Thyroid gland (tissue), 4 donors: ENCODE results near the gene SYNC. TPM values are rescaled to one million over a fixed set of nuclear protein-coding genes. Genes with fewer than 3 reads are reported as not detected.
A peak's percentile ranks its signal among the peaks of the same experiment; 100 is the strongest.

ENCODE experiments used
- DNase-seq, 2 donors: peaks; one replicate each; pipeline ENCODE4 v3.0.0-alpha.2; 2019
- H3K27ac ChIP-seq, 3 donors: fragments of 200-600 bp; sonication (generic); 1 replicate in 2 of 3; 2 replicates in 1 of 3; pipeline ENCODE4 v1.5.1; 2016 to 2019; ENCODE audit warnings: mild to moderate bottlenecking in 1 of 3, moderate library complexity in 1 of 3
- H3K27me3 ChIP-seq: fragments of 200-600 bp; sonication (generic); one replicate; pipeline ENCODE4 v1.5.1; 2019
- H3K36me3 ChIP-seq, 2 donors: fragments of 200-600 bp; sonication (generic); one replicate each; pipeline ENCODE4 v1.5.1; 2016 to 2019
- H3K4me1 ChIP-seq, 2 donors: fragments of 200-600 bp; sonication (generic); one replicate each; pipeline ENCODE4 v1.5.1; 2017 to 2019
- H3K4me3 ChIP-seq, 3 donors: fragments of 200-600 bp; sonication (generic); replicated peaks in 1 of 3; 1 replicate in 2 of 3; 2 replicates in 1 of 3; pipeline ENCODE4 v1.5.1; 2016; ENCODE audit warnings: mild to moderate bottlenecking in 1 of 3
- H3K9me3 ChIP-seq: fragments of 200-600 bp; sonication (generic); one replicate; pipeline ENCODE4 v1.5.1; 2017
- CTCF ChIP-seq, 6 experiments: fragments of 200-600 bp in 3 of 6; fragments of 450-650 bp in 3 of 6; sonication (generic) in 3 of 6; IDR thresholded peaks; one replicate each; pipeline ENCODE4 v1.5.1; 2016 to 2019; ENCODE audit warnings: antibody characterized with exemption in 6 of 6, mild to moderate bottlenecking in 2 of 6, inconsistent platforms in 1 of 6, moderate library complexity in 1 of 6
- POLR2A ChIP-seq, 2 donors: fragments of 450-650 bp; IDR thresholded peaks; one replicate each; pipeline ENCODE4 v1.6.1; 2017; ENCODE audit warnings: antibody characterized with exemption in 2 of 2, mild to moderate bottlenecking in 2 of 2, moderate library complexity in 1 of 2
- WGBS, 2 donors: methylation state at CpG; one replicate each; pipeline ENCODE4 v1.1.5; 2017; 5-methylcytosine and 5-hydroxymethylcytosine counted together
- intact Hi-C: fragments of 100-400 bp; cut with DNase I; formaldehyde crosslinking; loops from one replicate; pipeline ENCODE4 v1.15.1; 2023
- total RNA-seq, 4 donors: library from RNA; depleted of rRNA; stranded (reverse); fragments of >200 nt; gene quantifications; one replicate each; pipeline ENCODE4 v1.2.3, GENCODE V29; 2016

SYNC gene
- total RNA-seq, 4 donors from 2014 or later = 7.3 to 13.7 (median 7.7) TPM

- Histone ChIP-seq H3K27ac (no peak overlapping the region), H3K27me3 (no peaks in the 10 kb centered on the region), H3K4me3 (no peak overlapping the region), H3K9me3 (no peaks in the 10 kb centered on the region), H3K36me3 (no peaks in the 10 kb centered on the region), H3K4me1 (peaks cover 0 to 7% of the 10 kb centered on the region in 2 donors)
- intact Hi-C loops = no loop called here
- no peak for DNase-seq
- TF ChIP-seq CTCF (IDR thresholded peaks at IDR 0.05) (no peak), POLR2A (IDR thresholded peaks at IDR 0.05) (no peak)
- 49 to 92% methylated on average over 4 to 5 of the region's 5 CpGs for WGBS, 2 donors
Measured at GRCh38 chr1:32709476-32709875, 6.9 kb upstream of the SYNC start.

- Histone ChIP-seq H3K4me1 (peaks cover 0 to 7% of the 10 kb centered on the region in 2 donors), H3K4me3 (no peak overlapping the region), H3K36me3 (no peaks in the 10 kb centered on the region), H3K27ac (no peak overlapping the region), H3K9me3 (no peaks in the 10 kb centered on the region), H3K27me3 (no peaks in the 10 kb centered on the region)
- intact Hi-C loops = no loop called here
- TF ChIP-seq POLR2A (IDR thresholded peaks at IDR 0.05) (no peak), CTCF (IDR thresholded peaks at IDR 0.05) (no peak)
- peak in 1 of 2 donors; percentile 16 for DNase-seq
- 26 to 61% methylated on average over 2 of the region's 2 CpGs for WGBS, 2 donors
Measured at GRCh38 chr1:32709075-32709474, 6.5 kb upstream of the SYNC start.

- TF ChIP-seq CTCF (IDR thresholded peaks at IDR 0.05) (no peak), POLR2A (IDR thresholded peaks at IDR 0.05) (no peak)
- Histone ChIP-seq H3K36me3 (no peaks in the 10 kb centered on the region), H3K27me3 (no peaks in the 10 kb centered on the region), H3K27ac (no peak overlapping the region), H3K9me3 (no peaks in the 10 kb centered on the region), H3K4me3 (no peak overlapping the region), H3K4me1 (peaks cover 13 to 14% of the 10 kb centered on the region in 2 donors)
- intact Hi-C loops = no loop called here
- no peak for DNase-seq
- WGBS, 2 donors = 69 to 76% methylated on average over 1 of the region's 1 CpG
Measured at GRCh38 chr1:32706491-32706890, 3.9 kb upstream of the SYNC start.

- H3K4me1 ChIP-seq = peaks cover 14 to 16% of the 10 kb centered on the region in 2 donors
- TF ChIP-seq POLR2A (IDR thresholded peaks at IDR 0.05) = no peak
- TF ChIP-seq CTCF (IDR thresholded peaks at IDR 0.05) = no peak
- no peaks in the 10 kb centered on the region for H3K9me3 ChIP-seq
- DNase-seq = no peak
- H3K27me3 ChIP-seq = no peaks in the 10 kb centered on the region
- no peak overlapping the region for H3K4me3 ChIP-seq
- WGBS, 2 donors = 96 to 99% methylated on average over 7 of the region's 7 CpGs
- intact Hi-C loops = no loop called here
- no peak overlapping the region for H3K27ac ChIP-seq
- H3K36me3 ChIP-seq = no peaks in the 10 kb centered on the region
Measured at GRCh38 chr1:32705516-32705915, 2.9 kb upstream of the SYNC start.

- 62 to 66% methylated on average over 17 to 18 of the region's 18 CpGs for WGBS, 2 donors
- intact Hi-C loops = no loop called here
- Histone ChIP-seq H3K4me1 (peaks cover 14 to 16% of the 10 kb centered on the region in 2 donors), H3K36me3 (no peaks in the 10 kb centered on the region), H3K27ac (peak overlapping the region in 2 of 3 donors; percentile 31 to 64), H3K9me3 (no peaks in the 10 kb centered on the region), H3K4me3 (no peak overlapping the region), H3K27me3 (no peaks in the 10 kb centered on the region)
- peak in 1 of 2 donors; percentile 33 for DNase-seq
- TF ChIP-seq POLR2A (IDR thresholded peaks at IDR 0.05) (no peak), CTCF (IDR thresholded peaks at IDR 0.05) (no peak)
Measured at GRCh38 chr1:32703479-32704291, 1.1 kb upstream of the SYNC start.
